ENCODE results near the gene SLC1A1.

DNA sequence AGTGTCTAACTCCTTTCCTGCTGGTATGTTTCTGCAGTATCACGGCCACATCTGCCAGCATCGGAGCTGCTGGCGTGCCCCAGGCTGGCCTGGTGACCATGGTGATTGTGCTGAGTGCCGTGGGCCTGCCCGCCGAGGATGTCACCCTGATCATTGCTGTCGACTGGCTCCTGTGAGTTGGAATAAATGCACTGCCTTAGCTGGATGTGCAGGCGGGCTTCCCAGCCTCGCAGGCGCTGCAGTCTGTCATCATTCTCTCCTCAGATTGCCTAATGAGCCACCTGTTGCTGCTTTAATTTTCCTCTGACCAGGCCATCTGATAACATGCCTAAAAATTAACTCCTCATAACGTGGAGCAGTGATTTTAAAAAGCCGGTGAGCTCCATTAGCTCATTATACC, 92.7 kb downstream of the SLC1A1 start:
- TF ChIP-seq, protein P1, sequence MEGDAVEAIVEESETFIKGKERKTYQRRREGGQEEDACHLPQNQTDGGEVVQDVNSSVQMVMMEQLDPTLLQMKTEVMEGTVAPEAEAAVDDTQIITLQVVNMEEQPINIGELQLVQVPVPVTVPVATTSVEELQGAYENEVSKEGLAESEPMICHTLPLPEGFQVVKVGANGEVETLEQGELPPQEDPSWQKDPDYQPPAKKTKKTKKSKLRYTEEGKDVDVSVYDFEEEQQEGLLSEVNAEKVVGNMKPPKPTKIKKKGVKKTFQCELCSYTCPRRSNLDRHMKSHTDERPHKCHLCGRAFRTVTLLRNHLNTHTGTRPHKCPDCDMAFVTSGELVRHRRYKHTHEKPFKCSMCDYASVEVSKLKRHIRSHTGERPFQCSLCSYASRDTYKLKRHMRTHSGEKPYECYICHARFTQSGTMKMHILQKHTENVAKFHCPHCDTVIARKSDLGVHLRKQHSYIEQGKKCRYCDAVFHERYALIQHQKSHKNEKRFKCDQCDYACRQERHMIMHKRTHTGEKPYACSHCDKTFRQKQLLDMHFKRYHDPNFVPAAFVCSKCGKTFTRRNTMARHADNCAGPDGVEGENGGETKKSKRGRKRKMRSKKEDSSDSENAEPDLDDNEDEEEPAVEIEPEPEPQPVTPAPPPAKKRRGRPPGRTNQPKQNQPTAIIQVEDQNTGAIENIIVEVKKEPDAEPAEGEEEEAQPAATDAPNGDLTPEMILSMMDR (IDR thresholded peaks at IDR 0.05) = no peak
- no peak for TF ChIP-seq POLR2AphosphoS5 (IDR thresholded peaks at IDR 0.05)

Data from breast epithelium (tissue), 3 donors.